Loucy (cell line): ENCODE data around the gene PRCD.

ENCODE experiments used
- H2AFZ ChIP-seq: fragments of 200-600 bp; sonication (generic); 2 replicates; pipeline ENCODE4 v1.6.0; 2016; ENCODE audit warnings: antibody characterized with exemption, mild to moderate bottlenecking, low read length, moderate library complexity
- H3F3A ChIP-seq: fragments of 200-600 bp; 2 replicates; pipeline ENCODE4 v1.6.0; 2016; ENCODE audit warnings: antibody characterized with exemption, low read depth, mild to moderate bottlenecking
- H3K27me3 ChIP-seq: fragments of 200-600 bp; sonication (generic); 2 replicates; pipeline ENCODE4 v1.6.1; 2014; ENCODE audit warnings: low read length, mild to moderate bottlenecking; ENCODE audit not compliant: insufficient read depth, poor library complexity, severe bottlenecking
- H3K36me3 ChIP-seq: fragments of 200-600 bp; sonication (generic); 2 replicates; pipeline ENCODE4 v1.6.1; 2016; ENCODE audit warnings: low read length; ENCODE audit not compliant: insufficient read depth
- H3K4me1 ChIP-seq: fragments of 200-600 bp; sonication (generic); 2 replicates; pipeline ENCODE4 v1.5.1; 2014; ENCODE audit warnings: low read length, mild to moderate bottlenecking; ENCODE audit not compliant: insufficient read depth, poor library complexity, severe bottlenecking
- H3K4me2 ChIP-seq: fragments of 200-600 bp; sonication (generic); 2 replicates; pipeline ENCODE4 v1.6.0; 2014; ENCODE audit warnings: antibody characterized with exemption, low read length, low read depth, mild to moderate bottlenecking; ENCODE audit not compliant: poor library complexity, severe bottlenecking
- H3K4me3 ChIP-seq: fragments of 200-600 bp; sonication (generic); 2 replicates; pipeline ENCODE4 v1.5.1; 2014; ENCODE audit warnings: low read length, mild to moderate bottlenecking, mixed read lengths; ENCODE audit not compliant: poor library complexity, severe bottlenecking
- H3K79me2 ChIP-seq: fragments of 200-600 bp; sonication (generic); 2 replicates; pipeline ENCODE4 v1.6.1; 2014; ENCODE audit warnings: low read length; ENCODE audit not compliant: insufficient read depth
- H3K9ac ChIP-seq: fragments of 200-600 bp; sonication (generic); 2 replicates; pipeline ENCODE4 v1.6.0; 2014; ENCODE audit warnings: mild to moderate bottlenecking, low read depth, low read length, moderate library complexity; ENCODE audit not compliant: poor library complexity, severe bottlenecking
- H3K9me2 ChIP-seq: fragments of 200-600 bp; sonication (generic); replicated peaks from 2 replicates; pipeline ENCODE4 v1.6.1; 2016; ENCODE audit warnings: low read depth, low read length, mixed read lengths
- H3K9me3 ChIP-seq: fragments of 200-600 bp; sonication (generic); 2 replicates; pipeline ENCODE4 v1.6.1; 2014; ENCODE audit warnings: mild to moderate bottlenecking, antibody characterized with exemption, low read length, low read depth; ENCODE audit not compliant: insufficient read depth
- H4K20me1 ChIP-seq: fragments of 200-600 bp; sonication (generic); 2 replicates; pipeline ENCODE4 v1.6.0; 2014; ENCODE audit warnings: antibody characterized with exemption, low read length, mild to moderate bottlenecking; ENCODE audit not compliant: insufficient read depth, poor library complexity, severe bottlenecking
- CTCF ChIP-seq: fragments of 200-600 bp; sonication (generic); conservative IDR thresholded peaks from 2 replicates; pipeline ENCODE4 v1.5.1; 2014; ENCODE audit warnings: mild to moderate bottlenecking, antibody characterized with exemption, low read length
- EZH2phosphoT487 ChIP-seq: fragments of 200-600 bp; IDR thresholded peaks from 2 replicates; pipeline ENCODE4 v1.6.1; 2018; ENCODE audit warnings: antibody characterized with exemption, mild to moderate bottlenecking, moderate library complexity, borderline replicate concordance

Gene PRCD

GRCh38 chr17:76570457-76570856 lies 30.6 kb downstream of the PRCD start:
- Histone ChIP-seq H3K27me3 (no peaks in the 10 kb centered on the region), H3K4me1 (peaks cover 8% of the 10 kb centered on the region)

GRCh38 chr17:76570877-76571471 lies 31.1 kb downstream of the PRCD start:
- Histone ChIP-seq H2AFZ (no peak overlapping the region), H3F3A (no peaks in the 10 kb centered on the region), H3K4me2 (no peak overlapping the region), H3K27me3 (no peaks in the 10 kb centered on the region), H3K9me3 (no peaks in the 10 kb centered on the region), H3K36me3 (no peaks in the 10 kb centered on the region; the same call in 1 of the 2 replicates), H4K20me1 (peaks cover 17% of the 10 kb centered on the region), H3K9me2 (no peaks in the 10 kb centered on the region), H3K4me3 (no peak overlapping the region), H3K79me2 (peaks cover 7% of the 10 kb centered on the region; the same call in 1 of the 2 replicates), H3K4me1 (peaks cover 5% of the 10 kb centered on the region), H3K9ac (no peak overlapping the region)
- no peak for TF ChIP-seq CTCF
- no peak for TF ChIP-seq EZH2phosphoT487

More at GRCh38 chr17:76570457-76570856, 30.6 kb downstream of the PRCD start:
- H3K9me3 ChIP-seq = no peaks in the 10 kb centered on the region
- no peak overlapping the region for H3K9ac ChIP-seq
- H3F3A ChIP-seq = no peaks in the 10 kb centered on the region
- peaks cover 22% of the 10 kb centered on the region for H4K20me1 ChIP-seq
- peaks cover 12% of the 10 kb centered on the region; the same call in 1 of the 2 replicates for H3K79me2 ChIP-seq
- no peak overlapping the region for H3K4me2 ChIP-seq
- no peaks in the 10 kb centered on the region for H3K9me2 ChIP-seq
- TF ChIP-seq CTCF (no peak), EZH2phosphoT487 (no peak)
- no peak overlapping the region for H2AFZ ChIP-seq
- H3K4me3 ChIP-seq = no peak overlapping the region
- peaks cover 3% of the 10 kb centered on the region; the same call in 1 of the 2 replicates for H3K36me3 ChIP-seq

DNA sequence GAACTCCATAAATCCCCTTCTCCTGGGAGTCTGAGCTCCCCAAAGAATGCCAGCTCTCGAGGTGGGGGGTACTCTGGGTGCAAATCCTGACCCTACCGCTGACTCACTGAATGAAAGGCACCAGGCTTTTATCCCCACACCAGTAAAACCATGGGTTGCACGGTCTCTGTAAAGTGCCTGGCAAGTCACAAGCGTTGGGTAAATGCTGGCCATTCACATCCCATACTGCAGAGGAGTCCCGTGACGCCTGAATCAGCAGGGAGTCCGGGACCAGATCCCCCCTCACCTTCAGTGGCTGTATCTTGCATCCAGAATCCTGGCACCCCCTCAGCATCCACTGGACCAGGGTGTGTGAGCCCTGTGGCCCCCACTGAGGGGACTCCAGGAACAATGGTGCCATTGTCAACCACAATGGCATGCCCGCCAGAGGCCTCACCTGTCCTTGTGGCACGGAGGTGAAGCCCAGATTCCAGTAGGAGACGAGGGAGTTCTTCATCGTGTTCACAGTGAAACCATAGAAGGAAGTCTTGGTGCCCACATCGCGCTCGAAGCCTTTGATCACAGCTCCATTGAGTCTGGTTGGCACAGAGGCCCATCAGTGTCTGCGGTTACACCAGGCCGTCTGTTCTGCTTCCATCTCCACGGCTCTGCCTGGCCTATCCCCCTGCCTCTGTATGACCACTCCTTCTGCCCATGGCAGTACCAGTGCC lies 32.5 kb downstream of the PRCD start:
- TF ChIP-seq EZH2phosphoT487 (no peak), CTCF (no peak)
- Histone ChIP-seq H4K20me1 (peaks cover 4% of the 10 kb centered on the region), H3K9me3 (no peaks in the 10 kb centered on the region), H3K27me3 (no peaks in the 10 kb centered on the region), H3K36me3 (no peaks in the 10 kb centered on the region), H3K4me1 (peaks cover 5% of the 10 kb centered on the region), H3K9me2 (no peaks in the 10 kb centered on the region), H3F3A (no peaks in the 10 kb centered on the region), H2AFZ (no peak overlapping the region), H3K4me2 (no peak overlapping the region), H3K4me3 (no peak overlapping the region), H3K79me2 (no peaks in the 10 kb centered on the region), H3K9ac (no peak overlapping the region)
